Spinal cord (tissue), 10 donors: ENCODE data around the gene TMEM116. TPM values are rescaled to one million over a fixed set of nuclear protein-coding genes. Genes with fewer than 3 reads are reported as not detected.
"Not testable (repeated sequence)": the region's sequence is repeated elsewhere in the genome, so short reads cannot be mapped to it uniquely, and the experiment has no call there.

Experiments used
- DNase-seq, 6 donors: peaks; one replicate each; pipeline versions ENCODE4 v3.0.0 to v3.0.0-alpha.2; 2013 to 2015; ENCODE audit warnings: low spot score in 6 of 6, low read depth in 4 of 6
- H3K27ac ChIP-seq: one replicate; pipeline ENCODE4 v1.5.1; 2013; ENCODE audit warnings: low read depth, low read length, control low read depth
- H3K27me3 ChIP-seq: one replicate; pipeline ENCODE4 v1.6.1; 2013; ENCODE audit warnings: low read length; ENCODE audit not compliant: control insufficient read depth, insufficient read depth
- H3K36me3 ChIP-seq: one replicate; pipeline ENCODE4 v1.6.1; 2013; ENCODE audit warnings: low read length; ENCODE audit not compliant: control insufficient read depth, insufficient read depth
- H3K4me1 ChIP-seq: one replicate; pipeline ENCODE4 v1.6.1; 2013; ENCODE audit warnings: low read length; ENCODE audit not compliant: control insufficient read depth, insufficient read depth
- H3K4me3 ChIP-seq: one replicate; pipeline ENCODE4 v1.5.1; 2013; ENCODE audit warnings: low read depth, low read length, control low read depth
- H3K9me3 ChIP-seq: one replicate; pipeline ENCODE4 v1.6.1; 2013; ENCODE audit warnings: low read length; ENCODE audit not compliant: control insufficient read depth, insufficient read depth
- WGBS: methylation state at CpG from one replicate; pipeline ENCODE4 v1.1.5; 2013; ENCODE audit warnings: missing lambda C conversion rate; ENCODE audit not compliant: insufficient coverage; 5-methylcytosine and 5-hydroxymethylcytosine counted together
- polyA plus RNA-seq, 2 donors: library from polyadenylated mRNA; unstranded; fragments of 120-200 nt; gene quantifications; one replicate each; pipeline ENCODE4 v1.2.1, GENCODE V29; 2013; ENCODE audit not compliant: insufficient read length in 2 of 2
- total RNA-seq, 2 donors: library from RNA; depleted of rRNA in 1 of 2; stranded (reverse); fragments of 120-200 nt in 1 of 2; fragments of >200 nt in 1 of 2; gene quantifications; one replicate each; pipeline versions ENCODE4 v1.2.3 to v1.2.4, GENCODE V29; 2013 to 2014
- donor health status: healthy.

TMEM116 gene
- total and polyA plus RNA-seq, 4 donors, result 12.3 to 23.2 (median 17.7) TPM

DNA sequence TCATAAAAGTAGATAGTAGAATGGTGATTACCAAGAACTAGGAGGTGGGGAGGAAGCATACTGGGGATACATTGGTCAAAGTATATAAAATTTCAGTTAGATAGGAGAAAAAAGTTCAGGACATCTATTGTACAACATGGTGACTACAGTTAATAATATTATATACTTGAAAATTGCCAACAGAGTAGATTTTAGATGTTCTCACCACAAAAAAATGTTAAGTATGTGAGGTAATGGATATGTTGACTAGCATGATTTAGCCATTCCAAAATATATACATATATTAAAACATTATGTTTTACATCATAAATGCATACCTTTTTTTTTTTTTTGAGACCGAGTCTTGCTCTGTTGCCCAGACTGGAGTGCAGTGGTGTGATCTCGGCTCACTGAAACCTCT is 31.0 kb downstream of the TMEM116 start:
- H3K4me1 ChIP-seq, result no peaks in the 10 kb centered on the region
- no peaks in the 10 kb centered on the region for H3K27me3 ChIP-seq
- no peaks in the 10 kb centered on the region for H3K36me3 ChIP-seq
- no peak overlapping the region for H3K27ac ChIP-seq
- no peak for DNase-seq
- H3K4me3 ChIP-seq, result no peak overlapping the region
- WGBS, result no CpG with 5 or more reads among the region's 2 CpGs
- H3K9me3 ChIP-seq, result no peaks in the 10 kb centered on the region

DNA sequence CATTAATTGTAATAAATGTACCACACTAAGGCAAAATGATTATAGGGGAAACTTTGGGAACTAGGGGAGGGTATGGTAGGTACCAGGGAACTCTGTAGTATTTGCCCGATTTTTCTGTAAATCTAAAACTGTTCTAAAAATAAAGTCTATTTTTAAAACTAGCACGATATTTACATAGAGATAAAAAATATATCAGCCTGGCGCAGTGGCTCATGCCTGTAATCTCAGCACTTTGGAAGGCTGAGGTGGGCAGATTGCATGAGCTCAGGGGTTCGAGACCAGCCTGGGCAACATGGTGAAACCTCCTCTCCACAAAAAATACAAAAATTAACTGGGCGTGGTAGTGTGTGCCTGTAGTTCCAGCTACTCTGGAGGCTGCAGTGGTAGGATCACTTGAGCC is 32.4 kb downstream of the TMEM116 start:
- Histone ChIP-seq H3K27me3 (no peaks in the 10 kb centered on the region), H3K36me3 (no peaks in the 10 kb centered on the region), H3K27ac (no peak overlapping the region), H3K4me1 (no peaks in the 10 kb centered on the region), H3K9me3 (no peaks in the 10 kb centered on the region), H3K4me3 (no peak overlapping the region)
- DNase-seq, result no peak
- WGBS, result no CpG with 5 or more reads among the region's 5 CpGs

DNA sequence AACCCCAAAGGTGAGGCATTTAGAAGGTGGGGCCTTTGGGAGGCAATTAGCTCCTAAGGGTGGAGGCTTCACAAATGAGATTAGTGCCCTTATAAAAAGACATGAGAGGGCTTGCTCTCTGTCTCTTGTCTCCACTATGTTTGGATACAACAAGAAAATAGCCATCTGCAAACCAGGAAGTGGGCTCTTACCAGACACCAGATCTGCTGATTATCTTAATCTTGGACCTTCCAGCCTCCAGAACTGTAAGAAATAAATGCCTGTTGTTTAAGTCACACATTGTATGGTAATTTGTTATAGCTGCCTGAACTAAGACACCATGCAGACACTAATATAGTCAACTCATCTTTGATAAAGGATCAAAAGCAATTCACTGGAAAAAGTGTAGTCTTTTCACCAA is 34.4 kb downstream of the TMEM116 start:
- no peak for DNase-seq
- no peaks in the 10 kb centered on the region for H3K36me3 ChIP-seq
- H3K4me1 ChIP-seq, result no peaks in the 10 kb centered on the region
- no peak overlapping the region for H3K27ac ChIP-seq
- H3K9me3 ChIP-seq, result no peaks in the 10 kb centered on the region
- no peak overlapping the region for H3K4me3 ChIP-seq
- H3K27me3 ChIP-seq, result no peaks in the 10 kb centered on the region

DNA sequence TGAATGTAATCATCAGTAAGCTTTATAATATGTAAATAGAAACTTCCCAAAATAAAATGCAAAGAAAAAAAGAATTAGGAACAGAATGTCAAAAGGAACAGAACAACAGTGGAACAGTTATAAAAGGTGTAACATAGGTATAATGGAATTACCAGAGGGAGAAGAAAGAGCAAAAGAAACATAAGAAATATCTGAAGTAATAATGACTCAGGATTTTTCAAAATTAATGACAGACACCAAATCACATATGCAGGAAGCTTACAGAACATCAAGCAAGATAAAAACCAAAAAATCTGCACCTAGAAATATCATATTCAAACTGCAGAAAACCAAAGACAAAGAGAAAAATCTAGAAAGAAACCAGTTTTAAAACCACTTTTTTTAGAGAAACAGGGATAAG is 36.1 kb downstream of the TMEM116 start:
- no peaks in the 10 kb centered on the region for H3K27me3 ChIP-seq
- no peak overlapping the region for H3K27ac ChIP-seq
- H3K4me3 ChIP-seq, result no peak overlapping the region
- peaks cover 2% of the 10 kb centered on the region for H3K36me3 ChIP-seq
- H3K4me1 ChIP-seq, result no peaks in the 10 kb centered on the region
- no peaks in the 10 kb centered on the region for H3K9me3 ChIP-seq
- DNase-seq, result no peak

DNA sequence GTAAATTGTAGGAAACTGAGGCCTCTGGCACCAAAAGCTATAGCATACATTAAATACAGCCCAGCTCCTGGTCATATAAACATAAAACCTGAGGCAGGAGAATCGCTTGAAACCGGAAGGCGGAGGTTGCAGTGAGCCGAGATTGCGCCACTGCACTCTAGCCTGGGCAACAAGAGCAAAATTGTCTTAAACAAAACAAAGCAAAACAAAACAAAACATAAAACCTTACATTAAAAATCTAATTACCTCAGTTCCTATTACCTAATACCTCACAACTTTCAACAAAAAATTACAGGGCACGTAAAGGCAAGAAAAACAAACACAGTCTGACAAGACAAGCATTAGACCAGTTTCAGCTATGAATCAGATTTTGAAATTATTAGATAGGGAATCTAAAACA is 36.7 kb downstream of the TMEM116 start:
- Histone ChIP-seq H3K27me3 (no peaks in the 10 kb centered on the region), H3K4me3 (no peak overlapping the region), H3K27ac (no peak overlapping the region), H3K36me3 (peaks cover 2% of the 10 kb centered on the region), H3K4me1 (no peaks in the 10 kb centered on the region), H3K9me3 (no peaks in the 10 kb centered on the region)
- 96% methylated on average over 5 of the region's 6 CpGs for WGBS
- no peak for DNase-seq

DNA sequence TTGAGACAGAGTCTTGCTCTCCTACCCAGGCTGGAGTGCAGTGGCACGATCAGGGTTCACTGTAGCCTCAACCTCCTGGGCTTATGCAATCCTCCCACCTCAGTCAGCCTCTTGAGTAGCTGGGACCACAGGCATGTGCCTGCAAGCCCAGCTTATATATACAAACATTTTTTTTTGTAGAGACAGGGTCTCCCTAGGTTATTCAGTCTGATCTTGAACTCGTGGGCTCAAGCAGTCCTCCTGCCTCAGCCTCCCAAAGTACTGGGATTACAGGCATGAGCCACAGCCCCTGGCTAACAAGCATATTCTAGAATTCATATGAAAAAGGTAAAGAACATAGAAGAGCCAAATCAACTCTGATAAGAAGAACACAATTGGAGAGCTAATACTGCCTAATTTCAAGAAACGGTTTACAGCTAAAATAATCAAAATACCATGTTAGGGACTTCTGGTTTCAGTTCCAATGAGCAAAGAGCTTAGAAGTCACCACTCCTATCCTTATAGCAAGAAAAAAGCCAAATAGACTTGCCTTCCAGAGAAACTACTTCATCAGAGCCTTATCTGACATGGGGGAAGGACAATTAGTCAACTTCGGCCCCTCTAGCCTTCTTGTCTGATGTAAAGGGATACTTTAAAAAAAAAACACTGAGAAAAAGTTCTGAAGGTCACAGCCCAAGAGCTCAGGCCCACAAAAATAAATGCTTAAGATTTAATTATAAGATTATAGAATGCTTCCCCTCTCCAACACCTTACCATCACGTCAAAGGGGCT is 37.6 kb downstream of the TMEM116 start:
- Histone ChIP-seq H3K4me1 (no peaks in the 10 kb centered on the region), H3K36me3 (peaks cover 2% of the 10 kb centered on the region), H3K4me3 (no peak overlapping the region), H3K27me3 (no peaks in the 10 kb centered on the region), H3K27ac (no peak overlapping the region), H3K9me3 (no peaks in the 10 kb centered on the region)
- DNase-seq, result no peak
- 87% methylated on average over 1 of the region's 5 CpGs for WGBS

DNA sequence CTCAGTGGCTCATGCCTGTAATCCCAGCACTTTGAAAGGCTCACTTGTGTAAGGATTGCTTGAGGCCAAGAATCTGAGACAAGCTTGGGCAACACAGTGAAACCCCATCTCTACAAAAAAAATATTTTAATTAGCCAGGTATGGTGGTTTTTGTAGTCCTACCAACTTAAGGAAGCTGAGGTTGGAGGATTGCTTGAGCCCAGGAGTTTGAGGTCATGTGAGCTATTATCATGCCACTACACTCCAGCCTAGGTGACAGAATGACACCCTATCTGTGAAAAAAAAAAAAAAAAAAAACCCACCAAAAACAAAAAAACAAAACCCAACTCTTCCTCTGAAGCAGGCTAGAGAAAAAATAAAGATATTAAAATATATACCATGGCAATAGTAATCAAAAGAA is 41.2 kb downstream of the TMEM116 start:
- Histone ChIP-seq H3K27ac (no peak overlapping the region), H3K36me3 (peaks cover 2% of the 10 kb centered on the region), H3K4me3 (no peak overlapping the region), H3K27me3 (no peaks in the 10 kb centered on the region), H3K9me3 (no peaks in the 10 kb centered on the region), H3K4me1 (no peaks in the 10 kb centered on the region)
- DNase-seq, result no peak

DNA sequence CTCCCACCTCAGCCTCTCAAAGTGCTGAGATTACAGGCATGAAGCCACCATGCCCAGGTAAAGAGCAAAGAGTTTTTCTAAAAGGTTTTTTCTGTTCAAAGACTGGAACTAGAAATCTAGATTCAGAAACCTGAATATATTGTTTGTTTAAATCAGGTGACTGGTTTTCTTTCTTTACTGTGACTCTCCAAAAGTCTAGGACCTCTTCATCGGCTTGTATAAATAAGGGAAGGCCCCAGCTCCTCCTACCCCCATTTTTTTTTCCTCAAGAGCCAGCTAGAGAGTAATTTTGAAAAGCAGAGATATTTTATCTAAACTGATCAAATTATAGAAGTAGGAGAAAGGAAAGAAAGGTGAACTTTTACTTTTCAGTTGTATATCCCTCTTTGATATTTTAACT is 48.0 kb downstream of the TMEM116 start:
- H3K27ac ChIP-seq, result no peak overlapping the region
- no peaks in the 10 kb centered on the region for H3K4me1 ChIP-seq
- DNase-seq, result no peak
- WGBS, result no CpG with 5 or more reads among the region's 1 CpG
- H3K4me3 ChIP-seq, result no peak overlapping the region
- H3K9me3 ChIP-seq, result peaks cover 3% of the 10 kb centered on the region
- H3K27me3 ChIP-seq, result no peaks in the 10 kb centered on the region
- H3K36me3 ChIP-seq, result no peaks in the 10 kb centered on the region

DNA sequence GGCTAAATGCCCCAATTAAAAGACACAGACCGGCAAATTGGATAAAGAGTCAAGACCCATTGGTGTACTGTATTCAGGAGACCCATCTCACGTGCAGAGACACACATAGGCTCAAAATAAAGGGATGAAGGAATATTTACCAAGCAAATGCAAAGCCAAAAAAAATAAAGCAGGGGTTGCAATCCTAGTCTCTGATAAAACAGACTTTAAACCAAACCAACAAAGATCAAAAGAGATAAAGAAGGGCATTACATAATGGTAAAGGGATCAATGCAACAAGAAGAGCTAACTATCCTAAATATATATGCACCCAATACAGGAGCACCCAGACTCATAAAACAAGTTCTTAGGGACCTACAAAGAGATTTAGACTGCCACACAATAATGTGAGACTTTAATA is 53.4 kb downstream of the TMEM116 start:
- H3K27ac ChIP-seq, DNase-seq, H3K9me3 ChIP-seq, H3K4me3 ChIP-seq, H3K4me1 ChIP-seq, H3K27me3 ChIP-seq, H3K36me3 ChIP-seq: not testable (repeated sequence)
- no CpG with 5 or more reads among the region's 2 CpGs for WGBS

DNA sequence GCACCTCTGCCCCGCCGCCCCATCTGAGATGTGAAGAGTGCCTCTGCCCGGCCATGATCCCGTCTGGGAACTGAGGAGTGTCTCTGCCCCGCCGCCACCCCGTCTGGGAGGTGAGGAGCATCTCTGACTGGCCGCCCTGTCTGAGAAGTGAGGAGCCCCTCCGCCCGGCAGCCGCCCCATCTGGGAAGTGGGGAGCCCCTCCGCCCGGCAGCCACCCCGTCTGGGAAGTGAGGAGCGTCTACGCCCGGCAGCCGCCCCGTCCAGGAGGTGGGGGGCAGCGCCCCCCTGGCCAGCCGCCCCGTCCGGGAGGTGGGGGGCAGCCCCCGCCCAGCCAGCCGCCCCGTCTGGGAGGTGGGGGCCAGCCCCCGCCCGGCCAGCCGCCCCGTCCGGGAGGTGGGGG is 55.7 kb downstream of the TMEM116 start:
- not testable (repeated sequence) for H3K4me3 ChIP-seq, H3K9me3 ChIP-seq, DNase-seq, H3K27ac ChIP-seq, H3K4me1 ChIP-seq, H3K27me3 ChIP-seq, H3K36me3 ChIP-seq
- 97% methylated on average over 17 of the region's 31 CpGs for WGBS
